Activated CD4-positive, alpha-beta T cell treated with anti-CD3 and anti-CD28 coated beads, Interleukin-2, amount 10 ng/mL, durations not matched to agents 7 days and 5 days (primary cell): ENCODE results near the gene DEGS2. TPM values are rescaled to one million over a fixed set of nuclear protein-coding genes. Genes with fewer than 3 reads are reported as not detected.

Source experiments
- CTCF ChIA-PET: fragments of 350-600 bp; sonication (Branson Sonifier 250); formaldehyde crosslinking; loops from one replicate; lab custom pipeline; 2021; ENCODE audit warnings: antibody characterized with exemption; lab: Charles Lee
- POLR2A ChIA-PET: fragments of 350-600 bp; sonication (Branson Sonifier 250); formaldehyde crosslinking; loops from one replicate; lab custom pipeline; 2021; ENCODE audit warnings: antibody characterized with exemption; lab: Charles Lee
- DNase-seq: peaks from one replicate; pipeline ENCODE4 v3.0.0-alpha.2; 2020
- H3K27ac Mint-ChIP-seq: one replicate; pipeline ENCODE4 v1.8.0; 2021; ENCODE audit warnings: mild to moderate bottlenecking, moderate library complexity, mixed read lengths
- H3K27me3 Mint-ChIP-seq: one replicate; pipeline ENCODE4 v1.8.0; 2021; ENCODE audit warnings: mixed read lengths
- H3K36me3 Mint-ChIP-seq: one replicate; pipeline ENCODE4 v1.8.0; 2021; ENCODE audit warnings: low read depth, mixed read lengths
- H3K4me1 Mint-ChIP-seq: one replicate; pipeline ENCODE4 v1.8.0; 2021; ENCODE audit warnings: mixed read lengths
- H3K4me3 Mint-ChIP-seq: one replicate; pipeline ENCODE4 v1.8.0; 2021; ENCODE audit warnings: mild to moderate bottlenecking, moderate library complexity, mixed read lengths
- H3K9me3 Mint-ChIP-seq: one replicate; pipeline ENCODE4 v1.8.0; 2021; ENCODE audit warnings: mixed read lengths
- total RNA-seq, 2 experiments: library from RNA; stranded (reverse); gene quantifications; one replicate each; pipeline ENCODE4 v1.2.3, GENCODE V29; 2021

Gene DEGS2
- total RNA-seq, 2 experiments from 2014 or later: 0.15 to 0.23 TPM

DNA sequence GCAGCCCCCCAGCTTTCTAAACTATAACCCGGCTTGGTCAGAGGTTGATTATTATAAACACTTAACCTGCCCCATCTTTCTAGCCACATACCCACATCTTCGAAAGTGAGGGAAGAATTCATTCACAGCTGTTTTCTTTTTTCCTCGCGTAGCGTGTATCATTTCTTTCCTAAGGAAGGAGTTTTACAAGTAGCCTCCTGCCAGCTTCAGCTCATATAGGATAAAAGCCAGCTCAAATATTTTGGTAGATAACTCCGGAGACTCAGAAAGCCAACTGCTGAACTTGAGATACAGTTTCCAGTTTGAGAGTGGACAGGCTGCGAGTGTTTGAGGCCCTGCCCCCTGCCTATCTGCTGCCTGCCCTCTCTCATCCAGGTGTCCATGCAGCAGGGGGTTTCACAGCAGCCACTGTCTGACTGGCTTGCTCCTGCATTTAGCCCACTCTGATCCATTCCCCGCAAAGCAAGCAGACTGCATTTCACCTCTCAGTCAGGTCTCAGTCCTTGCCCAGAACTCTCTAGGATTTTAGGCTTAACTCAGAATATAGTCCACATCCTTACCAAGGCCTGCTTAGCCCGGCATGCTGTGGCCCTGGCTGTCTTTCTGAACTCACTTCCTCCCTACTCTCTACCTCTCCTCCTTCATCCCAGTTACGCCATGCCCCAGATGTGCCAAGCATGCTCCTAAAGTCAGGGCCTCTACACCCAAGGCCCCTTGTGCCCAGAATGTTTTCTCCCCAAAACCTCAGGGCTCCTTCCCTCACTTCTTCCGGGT, 47.3 kb downstream of the DEGS2 start:
- ChIA-PET POLR2A (no interaction called here), CTCF (interaction anchor here (0.7 to 2.5 kb wide), 3 partner anchors 8 to 131 kb away, joined by 3 to 11 read pairs (median 3); no protein-coding TSS in a partner anchor)
- Mint-ChIP-seq H3K4me3 (no peak overlapping the region), H3K4me1 (peaks cover 47% of the 10 kb centered on the region), H3K9me3 (no peaks in the 10 kb centered on the region), H3K36me3 (peaks cover 78% of the 10 kb centered on the region), H3K27ac (peak overlapping the region; percentile 83), H3K27me3 (no peaks in the 10 kb centered on the region)
- DNase-seq: no peak

DNA sequence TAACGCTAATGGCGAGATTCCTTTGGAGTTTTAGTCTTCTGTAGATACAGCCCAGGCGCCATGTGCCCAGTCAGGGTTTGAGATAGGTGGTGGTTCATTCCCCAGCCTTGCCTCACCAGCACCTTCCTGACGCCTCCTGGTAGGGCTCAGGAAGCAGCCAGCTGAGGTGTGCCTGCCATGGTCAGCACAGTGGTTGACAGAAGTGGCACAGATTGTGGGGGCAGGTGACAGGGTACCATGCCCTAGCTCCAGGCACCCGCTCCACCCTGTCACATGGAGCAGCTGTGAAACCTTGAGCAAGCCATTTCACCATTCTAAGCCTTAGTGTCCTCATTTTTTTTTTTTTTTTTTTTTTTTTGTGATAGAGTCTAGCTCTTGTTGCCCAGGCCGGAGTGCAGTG, 48.6 kb downstream of the DEGS2 start:
- ChIA-PET CTCF (interaction anchor here (4.5 kb wide), 1 partner anchor 43 kb away, joined by 56 read pairs; the partner anchor contains the start of gene EVL), POLR2A (no interaction called here)
- Mint-ChIP-seq H3K4me1 (peaks cover 60% of the 10 kb centered on the region), H3K27me3 (no peaks in the 10 kb centered on the region), H3K36me3 (peaks cover 82% of the 10 kb centered on the region), H3K9me3 (no peaks in the 10 kb centered on the region), H3K27ac (no peak overlapping the region), H3K4me3 (no peak overlapping the region)
- no peak for DNase-seq

DNA sequence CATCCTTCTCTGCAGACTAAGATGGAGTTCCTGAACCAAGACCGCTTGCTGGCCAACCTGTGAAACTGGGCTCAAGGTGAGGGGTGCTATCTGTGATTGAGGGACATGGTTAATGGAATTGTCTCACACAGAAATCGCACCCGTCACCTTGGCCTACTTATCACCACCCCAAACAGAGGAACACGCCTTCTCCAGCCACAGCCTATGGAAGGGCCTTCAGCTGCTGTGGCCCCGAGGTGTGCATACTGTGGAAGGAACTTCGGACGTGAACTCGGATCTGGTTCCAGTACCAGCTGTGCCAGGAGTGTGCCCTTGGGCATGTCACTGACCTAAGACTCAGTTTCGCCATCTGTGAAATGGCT, 49.9 kb downstream of the DEGS2 start:
- no peak for DNase-seq
- H3K27me3 Mint-ChIP-seq: no peaks in the 10 kb centered on the region
- peaks cover 71% of the 10 kb centered on the region for H3K4me1 Mint-ChIP-seq
- H3K27ac Mint-ChIP-seq: no peak overlapping the region
- peaks cover 81% of the 10 kb centered on the region for H3K36me3 Mint-ChIP-seq
- no peak overlapping the region for H3K4me3 Mint-ChIP-seq
- POLR2A ChIA-PET: no interaction called here
- no peaks in the 10 kb centered on the region for H3K9me3 Mint-ChIP-seq
- CTCF ChIA-PET: interaction anchor here (0.6 to 4.5 kb wide), 7 partner anchors 17 to 133 kb away, joined by 3 to 56 read pairs (median 8); partner anchors contain the start of gene EVL

DNA sequence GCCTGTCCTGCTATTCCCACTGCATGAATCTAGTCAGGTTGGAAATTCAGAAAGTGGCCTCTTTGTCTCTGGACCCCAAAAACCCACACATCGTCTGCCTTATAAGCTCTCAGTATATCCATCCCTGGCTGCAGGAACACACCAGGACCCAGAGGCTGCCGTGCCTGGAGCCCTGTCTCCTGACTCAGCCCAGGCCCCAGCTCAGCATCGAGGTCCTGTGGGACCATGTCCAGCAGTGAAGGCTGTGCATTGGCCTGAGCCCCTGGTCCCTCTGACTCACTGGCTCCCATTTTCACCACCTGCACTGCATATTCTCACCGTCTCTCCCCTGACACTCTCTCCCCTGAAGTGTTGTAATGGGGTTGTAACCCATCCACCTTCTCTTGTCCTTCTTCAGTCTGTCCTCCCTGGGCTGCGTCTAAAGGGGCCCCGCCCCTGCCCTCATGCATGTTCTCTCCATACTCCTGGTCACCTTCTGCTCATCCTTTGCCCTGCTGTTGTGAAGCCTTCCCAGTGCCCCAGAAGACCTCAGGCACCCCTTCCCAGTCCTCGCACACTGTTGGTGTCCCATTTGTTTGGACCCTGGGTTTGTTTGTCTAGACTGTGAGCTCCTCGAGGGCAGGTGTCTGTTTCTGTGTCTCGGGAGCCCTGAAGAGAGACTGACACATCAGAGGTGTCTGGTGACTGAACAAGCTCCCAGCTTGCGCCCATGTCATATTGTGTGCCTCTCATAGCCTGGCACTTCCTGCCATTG, 50.4 kb downstream of the DEGS2 start:
- H3K36me3 Mint-ChIP-seq: peaks cover 84% of the 10 kb centered on the region
- no peak for DNase-seq
- H3K4me3 Mint-ChIP-seq: no peak overlapping the region
- CTCF ChIA-PET: interaction anchor here (0.6 to 4.5 kb wide), 21 partner anchors 11 to 447 kb away, joined by 3 to 56 read pairs (median 6); partner anchors contain the start of gene EVL
- H3K27ac Mint-ChIP-seq: peak overlapping the region; percentile 7
- peaks cover 76% of the 10 kb centered on the region for H3K4me1 Mint-ChIP-seq
- H3K9me3 Mint-ChIP-seq: no peaks in the 10 kb centered on the region
- POLR2A ChIA-PET: no interaction called here
- no peaks in the 10 kb centered on the region for H3K27me3 Mint-ChIP-seq

DNA sequence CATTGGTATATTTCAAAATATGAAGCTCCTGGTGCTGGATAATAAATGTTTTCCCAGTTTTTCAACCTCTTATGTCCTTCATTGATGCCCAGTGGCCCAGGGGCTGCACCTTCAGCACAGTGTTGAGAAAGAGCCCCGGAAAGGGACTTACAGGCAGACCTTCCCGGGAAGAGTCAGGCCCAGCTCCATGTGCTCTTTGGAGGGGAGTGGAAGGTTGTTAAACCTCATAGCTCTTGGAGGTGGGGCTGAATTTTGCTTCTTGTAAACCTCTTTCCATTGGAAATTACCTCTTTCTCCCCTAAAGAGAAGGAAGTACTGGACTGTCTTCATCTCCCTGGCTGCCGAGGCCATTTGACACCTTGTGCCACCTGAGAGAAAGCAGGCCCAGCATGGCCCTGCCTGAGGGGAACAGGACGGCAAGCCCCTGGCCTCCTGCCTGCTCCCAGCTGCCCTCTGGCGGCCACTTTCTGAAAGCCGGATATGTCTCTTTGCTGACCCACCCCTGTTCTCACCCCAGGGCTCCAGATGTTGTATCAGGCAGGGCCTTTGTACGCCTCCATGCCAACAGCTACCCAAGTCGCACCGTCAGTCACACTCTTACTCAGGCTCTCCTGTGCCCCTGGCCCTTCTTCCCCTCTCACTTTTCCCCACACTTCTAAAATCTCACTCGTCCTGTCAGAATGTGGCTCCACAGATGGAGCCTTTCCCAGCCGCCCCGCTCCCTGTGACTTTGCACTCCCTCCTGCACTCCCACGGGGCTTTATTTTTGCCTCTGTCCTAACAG, 51.2 kb downstream of the DEGS2 start:
- Mint-ChIP-seq H3K4me1 (peaks cover 80% of the 10 kb centered on the region), H3K36me3 (peaks cover 85% of the 10 kb centered on the region), H3K27ac (peak overlapping the region; percentile 87), H3K9me3 (no peaks in the 10 kb centered on the region), H3K27me3 (no peaks in the 10 kb centered on the region), H3K4me3 (no peak overlapping the region)
- DNase-seq: peak; percentile 88
- ChIA-PET POLR2A (interaction anchor here (0.6 kb wide), 2 partner anchors 42 to 132 kb away, joined by 3 to 4 read pairs; no protein-coding TSS in a partner anchor), CTCF (interaction anchor here (0.5 to 4.5 kb wide), 22 partner anchors 9 to 772 kb away, joined by 3 to 56 read pairs (median 6); partner anchors contain the start of gene EVL)

DNA sequence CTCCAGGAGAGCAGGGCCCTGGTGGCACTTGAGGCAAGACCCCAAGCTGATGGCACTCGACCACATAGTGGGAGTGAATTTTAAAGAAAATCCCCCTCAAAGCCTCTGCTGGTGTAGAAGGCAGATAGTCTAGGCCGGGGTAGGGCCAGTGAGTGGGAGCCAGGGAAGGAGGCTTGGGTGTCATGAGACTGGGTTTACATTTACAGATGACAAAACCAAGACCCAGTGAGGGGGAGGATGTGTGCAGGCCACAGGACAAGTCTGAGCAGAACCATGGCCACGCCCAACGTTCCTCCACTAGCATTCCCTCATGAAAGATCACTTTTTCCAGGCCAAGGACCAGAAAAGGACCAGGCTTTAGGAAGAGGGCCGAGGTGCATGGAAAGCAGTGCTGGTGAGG, 52.2 kb downstream of the DEGS2 start:
- CTCF ChIA-PET: interaction anchor here (1.3 to 4.5 kb wide), 10 partner anchors 9 to 39 kb away, joined by 3 to 56 read pairs (median 6); partner anchors contain the start of gene EVL
- H3K27ac Mint-ChIP-seq: peak overlapping the region; percentile 87
- POLR2A ChIA-PET: no interaction called here
- no peaks in the 10 kb centered on the region for H3K27me3 Mint-ChIP-seq
- no peaks in the 10 kb centered on the region for H3K9me3 Mint-ChIP-seq
- peaks cover 85% of the 10 kb centered on the region for H3K36me3 Mint-ChIP-seq
- H3K4me3 Mint-ChIP-seq: no peak overlapping the region
- H3K4me1 Mint-ChIP-seq: peaks cover 79% of the 10 kb centered on the region
- no peak for DNase-seq

DNA sequence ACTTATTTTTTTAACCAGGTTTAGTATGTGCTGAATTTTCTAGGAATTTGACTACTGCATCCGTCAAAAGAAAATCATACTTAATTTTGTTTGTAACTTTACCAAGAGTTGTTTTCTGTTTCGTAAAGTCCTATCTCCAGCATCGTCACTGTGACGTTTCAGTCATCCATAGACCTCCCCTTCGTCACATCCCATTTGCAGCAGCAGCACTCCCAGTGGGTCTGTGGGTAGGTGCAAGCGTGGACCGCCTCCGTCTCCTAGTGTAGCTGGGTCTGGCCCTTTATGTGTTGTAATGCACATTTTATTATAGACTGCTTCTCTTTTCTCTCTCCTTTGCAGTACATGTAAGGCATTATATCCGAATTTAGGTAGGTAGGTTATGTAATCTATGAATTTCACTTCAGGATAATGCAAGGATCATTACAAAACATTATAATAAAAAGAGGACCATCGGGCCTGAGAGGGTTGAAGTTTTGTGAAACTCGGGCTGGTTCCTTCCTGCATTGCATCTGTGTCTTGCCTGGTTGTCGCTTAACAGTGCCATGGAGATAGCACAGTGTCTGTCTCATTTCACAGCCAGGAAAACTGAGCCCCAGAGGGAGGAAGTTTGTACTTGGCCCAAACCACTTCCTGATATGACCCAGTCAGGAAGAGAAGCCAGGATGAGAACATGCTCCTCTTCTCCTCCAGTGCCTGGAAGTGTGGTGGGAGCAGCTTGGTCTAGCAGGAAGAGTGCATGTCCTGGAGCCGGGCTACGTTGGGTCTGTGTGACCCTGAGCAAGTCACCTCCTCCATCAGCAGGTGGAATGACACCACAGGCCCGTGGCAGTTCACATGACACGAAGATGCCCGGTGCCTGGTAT, 53.0 kb downstream of the DEGS2 start:
- CTCF ChIA-PET: interaction anchor here (0.7 to 4.5 kb wide), 7 partner anchors 15 to 87 kb away, joined by 3 to 56 read pairs (median 5); partner anchors contain the start of gene EVL
- Mint-ChIP-seq H3K27ac (peak overlapping the region; percentile 87), H3K4me1 (peaks cover 81% of the 10 kb centered on the region), H3K9me3 (no peaks in the 10 kb centered on the region), H3K4me3 (peak overlapping the region; percentile 40), H3K36me3 (peaks cover 81% of the 10 kb centered on the region), H3K27me3 (no peaks in the 10 kb centered on the region)
- peak; percentile 59 for DNase-seq
- POLR2A ChIA-PET: interaction anchor here (1.1 to 2.0 kb wide), 2 partner anchors 40 to 42 kb away, joined by 4 to 6 read pairs; partner anchors contain the start of gene EVL

DNA sequence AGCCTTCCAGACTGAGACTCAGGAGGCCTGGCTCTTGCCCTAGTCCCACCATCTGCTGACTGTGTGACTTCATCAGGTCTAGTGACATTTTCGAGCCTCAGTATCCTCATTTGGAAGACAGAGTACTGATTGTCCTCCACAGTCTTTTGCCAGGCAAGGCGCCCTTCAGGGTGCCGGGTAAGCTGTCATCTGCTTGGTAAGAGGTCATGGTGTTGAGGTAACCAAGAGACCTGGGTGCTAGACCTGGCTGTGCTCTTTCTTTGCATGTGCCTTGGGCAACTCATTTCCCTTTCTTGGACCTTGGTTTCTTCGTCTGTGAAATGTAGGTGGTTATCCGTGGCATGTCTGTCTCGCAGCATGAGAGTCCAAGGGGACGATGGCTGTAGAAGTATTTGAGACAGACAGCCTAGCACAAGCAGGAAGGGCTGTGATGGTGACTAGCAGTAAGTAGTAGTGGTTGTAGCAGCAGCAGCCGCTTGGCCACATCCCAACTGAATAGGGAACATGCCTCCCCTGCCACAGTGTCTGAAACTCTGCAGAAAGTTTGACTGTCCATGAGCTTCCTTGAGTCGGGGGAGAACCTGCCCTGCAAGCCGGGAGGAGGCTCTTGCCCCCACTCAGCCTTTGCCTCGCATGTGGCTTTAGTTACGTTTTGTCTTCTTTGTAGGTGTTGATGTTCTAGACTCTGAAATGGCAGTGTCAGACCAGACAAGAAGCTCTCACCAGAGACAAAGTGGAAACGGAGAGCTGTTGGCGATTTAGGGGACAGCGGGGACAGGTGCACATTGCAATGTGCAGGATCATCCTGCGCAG, 53.9 kb downstream of the DEGS2 start:
- ChIA-PET POLR2A (interaction anchor here (1.1 to 2.0 kb wide), 2 partner anchors 39 to 41 kb away, joined by 4 to 6 read pairs; partner anchors contain the start of gene EVL), CTCF (interaction anchor here (1.1 to 2.1 kb wide), 8 partner anchors 11 to 88 kb away, joined by 3 to 10 read pairs (median 5); partner anchors contain the start of gene EVL)
- Mint-ChIP-seq H3K9me3 (no peaks in the 10 kb centered on the region), H3K27ac (peak overlapping the region; percentile 87), H3K4me1 (peaks cover 86% of the 10 kb centered on the region), H3K27me3 (no peaks in the 10 kb centered on the region), H3K36me3 (peaks cover 86% of the 10 kb centered on the region), H3K4me3 (peak overlapping the region; percentile 40)
- DNase-seq: peak; percentile 37

DNA sequence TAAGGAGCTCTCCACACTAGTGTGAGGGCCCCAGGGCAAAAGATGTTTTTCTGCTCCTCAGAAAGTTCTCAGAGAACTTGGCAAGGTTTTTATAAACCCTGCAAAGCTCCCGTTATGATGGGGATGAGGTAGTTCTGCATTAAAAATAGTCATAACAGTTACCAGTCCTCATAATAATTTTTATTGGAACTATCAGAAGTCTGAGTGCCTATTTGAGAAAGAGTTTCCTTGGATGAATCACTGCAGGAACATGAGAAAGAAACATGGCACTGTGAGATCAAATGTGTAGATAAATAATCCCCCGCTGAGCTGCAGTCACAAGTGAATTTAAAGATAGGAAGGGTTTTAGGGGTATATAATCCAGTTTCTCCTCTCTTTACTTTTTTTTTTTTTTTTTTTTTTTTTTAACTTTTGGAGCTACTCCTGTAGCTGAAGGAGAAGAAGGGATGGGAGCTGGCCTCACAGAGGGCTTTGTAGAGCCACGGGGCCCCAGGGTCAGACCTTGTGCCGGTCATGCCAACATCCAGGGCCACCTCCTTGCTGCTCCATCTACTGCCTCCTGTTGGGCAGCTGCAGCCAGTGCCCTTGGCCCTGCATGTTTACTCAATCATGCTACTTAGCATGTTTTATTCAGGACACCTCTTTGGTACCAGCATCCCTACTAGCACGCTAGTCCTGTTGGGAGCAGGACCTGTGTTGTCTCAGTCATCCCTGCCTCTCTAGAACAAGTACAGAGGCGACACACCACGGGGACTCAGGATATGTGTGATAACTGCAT, 54.7 kb downstream of the DEGS2 start:
- CTCF ChIA-PET: interaction anchor here (0.6 to 2.7 kb wide), 13 partner anchors 9 to 99 kb away, joined by 3 to 11 read pairs (median 5); partner anchors contain the start of gene EVL
- H3K27ac Mint-ChIP-seq: peak overlapping the region; percentile 87
- peak overlapping the region; percentile 47 for H3K4me3 Mint-ChIP-seq
- no peaks in the 10 kb centered on the region for H3K9me3 Mint-ChIP-seq
- H3K36me3 Mint-ChIP-seq: peaks cover 85% of the 10 kb centered on the region
- no peak for DNase-seq
- no peaks in the 10 kb centered on the region for H3K27me3 Mint-ChIP-seq
- POLR2A ChIA-PET: interaction anchor here (0.7 to 2.0 kb wide), 3 partner anchors 33 to 40 kb away, joined by 3 to 4 read pairs (median 4); partner anchors contain the start of gene EVL
- peaks cover 91% of the 10 kb centered on the region for H3K4me1 Mint-ChIP-seq

DNA sequence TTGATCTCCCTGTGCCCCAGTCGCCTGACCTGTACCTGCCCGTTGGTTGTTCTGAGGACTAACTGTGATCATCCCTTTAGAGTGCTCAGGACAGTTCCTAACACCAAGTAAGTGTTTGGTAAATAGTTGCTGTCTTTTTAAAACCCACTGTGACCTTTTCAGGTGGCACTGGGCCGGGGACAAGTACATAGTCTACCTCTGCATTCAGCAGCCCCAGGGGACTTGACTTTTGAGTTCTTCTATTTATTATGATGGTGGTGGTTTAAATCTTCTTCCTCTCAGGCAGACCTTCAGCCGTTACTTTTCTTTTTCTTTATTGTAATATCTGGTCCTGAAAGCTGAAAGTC, 55.5 kb downstream of the DEGS2 start:
- no peaks in the 10 kb centered on the region for H3K9me3 Mint-ChIP-seq
- no peaks in the 10 kb centered on the region for H3K27me3 Mint-ChIP-seq
- CTCF ChIA-PET: interaction anchor here (1.0 to 2.7 kb wide), 9 partner anchors 8 to 43 kb away, joined by 3 to 11 read pairs (median 6); partner anchors contain the start of gene EVL
- peak overlapping the region; percentile 86 for H3K27ac Mint-ChIP-seq
- no peak for DNase-seq
- H3K4me3 Mint-ChIP-seq: peak overlapping the region; percentile 47
- peaks cover 92% of the 10 kb centered on the region for H3K4me1 Mint-ChIP-seq
- peaks cover 85% of the 10 kb centered on the region for H3K36me3 Mint-ChIP-seq
- POLR2A ChIA-PET: interaction anchor here (0.7 to 1.1 kb wide), 3 partner anchors 25 to 33 kb away, joined by 3 to 4 read pairs (median 3); no protein-coding TSS in a partner anchor
